ENCODE measurements around the gene IRF7. TPM values are rescaled to one million over a fixed set of nuclear protein-coding genes. Genes with fewer than 3 reads are reported as not detected.

IRF7 gene
- total and polyA plus RNA-seq, 9 of the 15 experiments (the other 6 are each of a cell fraction or from before 2014, with no cell fraction given) = 0.27 to 7.6 (median 1.8) TPM

DNA sequence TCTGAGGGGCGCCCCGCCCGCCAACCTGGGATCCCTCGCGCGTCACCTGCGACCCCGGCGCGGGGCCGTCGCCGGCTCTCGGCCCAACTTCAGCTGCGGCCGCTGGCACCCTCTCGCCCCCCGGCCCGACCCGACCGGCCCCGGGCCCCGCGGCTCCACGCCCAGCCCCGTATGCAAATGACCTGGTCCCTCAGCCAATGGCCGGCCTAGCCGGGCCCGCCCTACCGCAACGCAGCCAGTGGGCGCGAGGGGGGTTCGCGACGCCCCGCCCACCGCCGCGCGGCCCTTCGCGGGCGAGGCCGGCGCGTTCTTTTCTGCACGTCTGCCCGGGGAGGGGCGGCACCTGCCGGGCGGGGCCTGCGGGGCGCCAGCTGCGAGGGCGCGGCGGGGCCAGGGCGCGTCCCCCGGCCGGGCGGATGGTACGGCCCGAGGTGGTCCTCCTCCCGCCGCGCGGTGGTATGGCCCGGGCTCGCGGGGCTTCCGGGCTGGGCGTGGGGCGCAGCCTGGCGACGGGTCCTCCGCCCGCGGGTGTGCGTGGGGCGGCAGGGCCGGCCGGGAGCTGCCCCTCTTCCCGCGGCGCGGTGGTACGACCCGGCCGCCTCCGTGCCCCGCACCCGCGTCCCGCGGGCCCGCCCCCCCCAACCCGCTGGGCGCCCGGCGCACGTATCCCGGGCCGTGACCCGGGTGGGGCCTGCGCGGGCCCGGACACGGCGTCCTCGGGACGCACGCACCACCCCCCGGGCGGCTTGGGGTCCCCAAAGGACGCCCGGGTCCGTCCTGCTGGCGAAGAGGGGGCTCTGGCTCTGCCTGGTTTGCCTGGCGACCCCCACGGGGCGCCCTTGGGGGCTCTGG, 47.2 kb downstream of the IRF7 start (continued):
- TF ChIP-seq, protein P1, sequence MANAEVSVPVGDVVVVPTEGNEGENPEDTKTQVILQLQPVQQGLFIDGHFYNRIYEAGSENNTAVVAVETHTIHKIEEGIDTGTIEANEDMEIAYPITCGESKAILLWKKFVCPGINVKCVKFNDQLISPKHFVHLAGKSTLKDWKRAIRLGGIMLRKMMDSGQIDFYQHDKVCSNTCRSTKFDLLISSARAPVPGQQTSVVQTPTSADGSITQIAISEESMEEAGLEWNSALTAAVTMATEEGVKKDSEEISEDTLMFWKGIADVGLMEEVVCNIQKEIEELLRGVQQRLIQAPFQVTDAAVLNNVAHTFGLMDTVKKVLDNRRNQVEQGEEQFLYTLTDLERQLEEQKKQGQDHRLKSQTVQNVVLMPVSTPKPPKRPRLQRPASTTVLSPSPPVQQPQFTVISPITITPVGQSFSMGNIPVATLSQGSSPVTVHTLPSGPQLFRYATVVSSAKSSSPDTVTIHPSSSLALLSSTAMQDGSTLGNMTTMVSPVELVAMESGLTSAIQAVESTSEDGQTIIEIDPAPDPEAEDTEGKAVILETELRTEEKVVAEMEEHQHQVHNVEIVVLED (CRISPR knock-in tag; IDR thresholded peaks at IDR 0.05) = peak; percentile 75
- TF ChIP-seq ATF7 (IDR thresholded peaks at IDR 0.05) (peak; percentile 98), JUNB (CRISPR knock-in tag; conservative IDR thresholded peaks at IDR 0.05) (no peak)

DNA sequence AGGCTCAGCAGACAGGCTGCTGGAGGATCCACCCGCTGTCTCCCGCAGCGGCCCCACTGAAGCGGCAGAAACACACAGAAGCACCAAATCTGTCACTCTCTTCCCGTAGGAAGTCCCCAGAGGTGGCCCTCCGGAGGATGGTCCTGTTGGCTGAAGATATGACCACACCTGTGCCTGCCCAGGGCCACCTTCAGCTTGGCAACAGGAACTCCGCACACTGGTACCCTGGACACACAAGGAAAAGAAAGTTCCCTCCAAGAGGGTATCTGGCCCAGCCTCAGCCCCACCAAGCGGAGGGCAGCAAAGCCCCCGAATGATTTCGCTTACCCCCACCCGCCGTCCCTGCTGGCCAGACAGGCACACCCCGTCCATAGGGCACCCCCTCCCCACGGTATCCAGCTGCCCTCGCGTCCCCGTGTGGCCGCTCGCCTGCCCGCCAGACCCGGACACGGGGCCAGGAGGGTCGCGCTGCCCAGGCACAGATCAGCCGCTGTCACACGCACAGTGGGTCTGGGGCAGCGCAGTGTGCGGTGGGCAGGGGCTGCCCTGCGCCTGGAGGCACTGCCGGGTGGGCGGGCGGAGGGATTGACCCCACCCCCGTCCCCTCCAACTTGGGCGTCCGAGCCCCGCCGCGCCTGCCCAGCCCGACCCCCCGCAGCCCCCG, 48.0 kb downstream of the IRF7 start:
- WGBS (ENCODE audit: insufficient coverage, low coverage, missing lambda C conversion rate) = 20% methylated on average over 32 of the region's 41 CpGs
- in situ Hi-C loops (cut with MboI) = no loop called here
- peak overlapping the region; percentile 91 for H3K4me2 ChIP-seq (ENCODE audit: insufficient read depth, low read length)
- peak overlapping the region; percentile 38; the same call in 1 of the 3 replicates for H3K27ac ChIP-seq (ENCODE audit: extremely low read depth, low read depth, low read length)
- DNase-seq (ENCODE audit: extremely low read depth in 1 of 4, low spot score in 3 of 4) = no peak
- ATAC-seq = no peak; the same call in 1 of the 3 replicates
- H3K79me2 ChIP-seq (ENCODE audit: control insufficient read depth, insufficient read depth, low read length) = peaks cover 30% of the 10 kb centered on the region
- no peaks in the 10 kb centered on the region for H3K9me1 ChIP-seq (ENCODE audit: control insufficient read depth, insufficient read depth, low read length)
- intact Hi-C loops (cut with micrococcal nuclease) = loop anchor here (10.0 kb wide), 1 partner anchor 227 kb away; the partner anchor contains the start of genes CEND1 and SLC25A22
- H3K27me3 ChIP-seq (ENCODE audit: control insufficient read depth in 2 of 2, insufficient read depth in 2 of 2, low read length in 2 of 2) = no peaks in the 10 kb centered on the region
- H3K9ac ChIP-seq (ENCODE audit: insufficient read depth in 1 of 2, low read depth in 2 of 2, low read length in 2 of 2) = peak overlapping the region; percentile 53 to 93; a peak in 3 of 4 replicates
- peak; percentile 51 for FAIRE-seq
- POLR2A ChIA-PET = interaction anchor here (0.6 to 1.9 kb wide), 2 partner anchors 8 to 159 kb away, joined by 4 to 6 read pairs; no protein-coding TSS in a partner anchor
- peak overlapping the region; percentile 84 for H3K4me3 ChIP-seq
- CTCF ChIA-PET (ENCODE audit: low intra/inter-chr PET ratio) = interaction anchor here (0.7 kb wide), 1 partner anchor 32 kb away, joined by 5 read pairs; the partner anchor contains the start of gene HRAS
- peaks cover 25% of the 10 kb centered on the region; the same call in 2 of the 3 replicates for H3K36me3 ChIP-seq (ENCODE audit: control insufficient read depth, insufficient read depth, low read length)
- BruUV-seq (replicated peaks) = no TSS peak
- H4K20me1 ChIP-seq (replicated peaks; ENCODE audit: control insufficient read depth, insufficient read depth, low read length) = no peaks in the 10 kb centered on the region
- H3K4me1 ChIP-seq (replicated peaks in 1 of 2; ENCODE audit: control insufficient read depth in 2 of 2, insufficient read depth in 2 of 2, low read length in 2 of 2) = peaks cover 27 to 72% of the 10 kb centered on the region in 2 experiments
- H2AFZ ChIP-seq (ENCODE audit: low read depth, low read length) = peak overlapping the region; percentile 68; the same call in 1 of the 2 replicates
- H3K9me3 ChIP-seq (replicated peaks; ENCODE audit: control insufficient read depth, insufficient read depth, low read depth, low read length) = no peaks in the 10 kb centered on the region
- TF ChIP-seq MBD2 (IDR thresholded peaks at IDR 0.05; ENCODE audit: borderline replicate concordance, low read depth) (0 out of 2 replicates have a peak, but pooled peaks have one; percentile 3), ZNF121 (CRISPR knock-in tag; conservative IDR thresholded peaks at IDR 0.05) (peak; percentile 59), HDAC1 (IDR thresholded peaks at IDR 0.05) (peak in 1 of 2 experiments; percentile 46; a peak in 2 of 4 replicates), SP1 (CRISPR knock-in tag; IDR thresholded peaks at IDR 0.05) (peak; percentile 55; the same call in 1 of the 2 replicates), ZSCAN29 (IDR thresholded peaks at IDR 0.05) (no peak), SAP30 (IDR thresholded peaks at IDR 0.05; ENCODE audit: borderline replicate concordance, insufficient read depth, low read depth, low read length, poor library complexity, severe bottlenecking) (peak; percentile 14), ZNF146 (CRISPR knock-in tag; IDR thresholded peaks at IDR 0.05; ENCODE audit: unreplicated experiment) (no peak), HNRNPL (IDR thresholded peaks at IDR 0.05; ENCODE audit: low read depth, low read length) (0 out of 2 replicates have a peak, but pooled peaks have one; percentile 33)
- TF ChIP-seq, protein P2, sequence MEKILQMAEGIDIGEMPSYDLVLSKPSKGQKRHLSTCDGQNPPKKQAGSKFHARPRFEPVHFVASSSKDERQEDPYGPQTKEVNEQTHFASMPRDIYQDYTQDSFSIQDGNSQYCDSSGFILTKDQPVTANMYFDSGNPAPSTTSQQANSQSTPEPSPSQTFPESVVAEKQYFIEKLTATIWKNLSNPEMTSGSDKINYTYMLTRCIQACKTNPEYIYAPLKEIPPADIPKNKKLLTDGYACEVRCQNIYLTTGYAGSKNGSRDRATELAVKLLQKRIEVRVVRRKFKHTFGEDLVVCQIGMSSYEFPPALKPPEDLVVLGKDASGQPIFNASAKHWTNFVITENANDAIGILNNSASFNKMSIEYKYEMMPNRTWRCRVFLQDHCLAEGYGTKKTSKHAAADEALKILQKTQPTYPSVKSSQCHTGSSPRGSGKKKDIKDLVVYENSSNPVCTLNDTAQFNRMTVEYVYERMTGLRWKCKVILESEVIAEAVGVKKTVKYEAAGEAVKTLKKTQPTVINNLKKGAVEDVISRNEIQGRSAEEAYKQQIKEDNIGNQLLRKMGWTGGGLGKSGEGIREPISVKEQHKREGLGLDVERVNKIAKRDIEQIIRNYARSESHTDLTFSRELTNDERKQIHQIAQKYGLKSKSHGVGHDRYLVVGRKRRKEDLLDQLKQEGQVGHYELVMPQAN (IDR thresholded peaks at IDR 0.05; ENCODE audit: borderline replicate concordance) = 0 out of 2 replicates have a peak, but pooled peaks have one; percentile 29
- TF ChIP-seq, protein P3, sequence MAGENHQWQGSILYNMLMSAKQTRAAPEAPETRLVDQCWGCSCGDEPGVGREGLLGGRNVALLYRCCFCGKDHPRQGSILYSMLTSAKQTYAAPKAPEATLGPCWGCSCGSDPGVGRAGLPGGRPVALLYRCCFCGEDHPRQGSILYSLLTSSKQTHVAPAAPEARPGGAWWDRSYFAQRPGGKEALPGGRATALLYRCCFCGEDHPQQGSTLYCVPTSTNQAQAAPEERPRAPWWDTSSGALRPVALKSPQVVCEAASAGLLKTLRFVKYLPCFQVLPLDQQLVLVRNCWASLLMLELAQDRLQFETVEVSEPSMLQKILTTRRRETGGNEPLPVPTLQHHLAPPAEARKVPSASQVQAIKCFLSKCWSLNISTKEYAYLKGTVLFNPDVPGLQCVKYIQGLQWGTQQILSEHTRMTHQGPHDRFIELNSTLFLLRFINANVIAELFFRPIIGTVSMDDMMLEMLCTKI (IDR thresholded peaks at IDR 0.05; ENCODE audit: partially characterized antibody) = no peak
